Measurements from ENCODE around the gene CHRNA7. TPM values are rescaled to one million over a fixed set of nuclear protein-coding genes. Genes with fewer than 3 reads are reported as not detected.

The CHRNA7 gene
- total and polyA plus RNA-seq, 9 of the 15 experiments (the other 6 are each of a cell fraction or from before 2014, with no cell fraction given): 0.04 TPM; not detected in 8

GRCh38 chr15:32007355-32007960 lies 22.9 kb upstream of the CHRNA7 start:
- FAIRE-seq: no peak
- no TSS peak for BruUV-seq (replicated peaks)
- Histone ChIP-seq H3K36me3 (ENCODE audit: control insufficient read depth, insufficient read depth, low read length) (no peaks in the 10 kb centered on the region), H2AFZ (ENCODE audit: low read depth, low read length) (no peak overlapping the region), H3K4me3 (no peak overlapping the region), H4K20me1 (replicated peaks; ENCODE audit: control insufficient read depth, insufficient read depth, low read length) (no peaks in the 10 kb centered on the region; the same call in 1 of the 2 replicates), H3K27me3 (ENCODE audit: control insufficient read depth in 2 of 2, insufficient read depth in 2 of 2, low read length in 2 of 2) (no peaks in the 10 kb centered on the region), H3K9me1 (ENCODE audit: control insufficient read depth, insufficient read depth, low read length) (no peaks in the 10 kb centered on the region), H3K4me2 (ENCODE audit: insufficient read depth, low read length) (no peak overlapping the region), H3K4me1 (replicated peaks in 1 of 2; ENCODE audit: control insufficient read depth in 2 of 2, insufficient read depth in 2 of 2, low read length in 2 of 2) (no peaks in the 10 kb centered on the region), H3K9ac (ENCODE audit: insufficient read depth in 1 of 2, low read depth in 2 of 2, low read length in 2 of 2) (no peak overlapping the region), H3K9me3 (replicated peaks; ENCODE audit: control insufficient read depth, insufficient read depth, low read depth, low read length) (no peaks in the 10 kb centered on the region), H3K27ac (ENCODE audit: extremely low read depth, low read depth, low read length) (no peak overlapping the region), H3K79me2 (ENCODE audit: control insufficient read depth, insufficient read depth, low read length) (no peaks in the 10 kb centered on the region)
- no peak for DNase-seq (ENCODE audit: extremely low read depth in 1 of 4, low spot score in 3 of 4)
- intact Hi-C loops (cut with micrococcal nuclease): no loop called here
- TF ChIP-seq ZNF12 (CRISPR knock-in tag; IDR thresholded peaks at IDR 0.05) (no peak), ZNF780A (CRISPR knock-in tag; IDR thresholded peaks at IDR 0.05) (no peak), ARNT (IDR thresholded peaks at IDR 0.05) (no peak)
- 0% methylated on average over 6 of the region's 6 CpGs for WGBS (ENCODE audit: insufficient coverage, low coverage, missing lambda C conversion rate)
- ChIA-PET POLR2A (no interaction called here), CTCF (ENCODE audit: low intra/inter-chr PET ratio) (no interaction called here)
- ATAC-seq: no peak
- in situ Hi-C loops (cut with MboI): no loop called here

GRCh38 chr15:32014953-32015352 lies 15.4 kb upstream of the CHRNA7 start:
- Histone ChIP-seq H3K4me2 (ENCODE audit: insufficient read depth, low read length) (no peak overlapping the region), H3K36me3 (ENCODE audit: control insufficient read depth, insufficient read depth, low read length) (no peaks in the 10 kb centered on the region), H3K9me1 (ENCODE audit: control insufficient read depth, insufficient read depth, low read length) (no peaks in the 10 kb centered on the region), H3K4me1 (replicated peaks in 1 of 2; ENCODE audit: control insufficient read depth in 2 of 2, insufficient read depth in 2 of 2, low read length in 2 of 2) (no peaks in the 10 kb centered on the region), H3K79me2 (ENCODE audit: control insufficient read depth, insufficient read depth, low read length) (no peaks in the 10 kb centered on the region), H3K9ac (ENCODE audit: insufficient read depth in 1 of 2, low read depth in 2 of 2, low read length in 2 of 2) (no peak overlapping the region), H3K27me3 (ENCODE audit: control insufficient read depth in 2 of 2, insufficient read depth in 2 of 2, low read length in 2 of 2) (no peaks in the 10 kb centered on the region; a peak in 1 of 5 replicates), H3K9me3 (replicated peaks; ENCODE audit: control insufficient read depth, insufficient read depth, low read depth, low read length) (no peaks in the 10 kb centered on the region), H2AFZ (ENCODE audit: low read depth, low read length) (no peak overlapping the region), H3K27ac (ENCODE audit: extremely low read depth, low read depth, low read length) (no peak overlapping the region), H3K4me3 (no peak overlapping the region), H4K20me1 (replicated peaks; ENCODE audit: control insufficient read depth, insufficient read depth, low read length) (no peaks in the 10 kb centered on the region)
- FAIRE-seq (no peak), ATAC-seq (no peak), DNase-seq (ENCODE audit: extremely low read depth in 1 of 4, low spot score in 3 of 4) (no peak)
- POLR2A ChIA-PET: no interaction called here
- CTCF ChIA-PET (ENCODE audit: low intra/inter-chr PET ratio): no interaction called here
- 0% methylated on average over 1 of the region's 1 CpG for WGBS (ENCODE audit: insufficient coverage, low coverage, missing lambda C conversion rate)
- no TSS peak for BruUV-seq (replicated peaks)
- in situ Hi-C loops (cut with MboI) (no loop called here), intact Hi-C loops (cut with micrococcal nuclease) (no loop called here)
- no peak for TF ChIP-seq SUPT5H (IDR thresholded peaks at IDR 0.05)
- no peak for TF ChIP-seq ZNF282 (CRISPR knock-in tag; IDR thresholded peaks at IDR 0.05)
- no peak for TF ChIP-seq TEAD2 (tag; IDR thresholded peaks at IDR 0.05)
- TF ChIP-seq ZNF395 (CRISPR knock-in tag; IDR thresholded peaks at IDR 0.05): no peak
- TF ChIP-seq SNRNP70 (optimal IDR thresholded peaks at IDR 0.05; ENCODE audit: low read depth, low read length): no peak
- TF ChIP-seq KAT8 (IDR thresholded peaks at IDR 0.05; ENCODE audit: low read depth): no peak
- no peak for TF ChIP-seq ID3 (CRISPR knock-in tag; IDR thresholded peaks at IDR 0.05)
- TF ChIP-seq ID3 (tag; IDR thresholded peaks at IDR 0.05): no peak
- TF ChIP-seq RBM22 (IDR thresholded peaks at IDR 0.05; ENCODE audit: low read depth, low read length, poor library complexity, severe bottlenecking): no peak
- no peak for TF ChIP-seq NCOR1 (IDR thresholded peaks at IDR 0.05)
- TF ChIP-seq TGIF2 (CRISPR knock-in tag; IDR thresholded peaks at IDR 0.05): no peak
- no peak for TF ChIP-seq ZNF134 (CRISPR knock-in tag; conservative IDR thresholded peaks at IDR 0.05)
- TF ChIP-seq HMG20A (CRISPR knock-in tag; conservative IDR thresholded peaks at IDR 0.05): no peak
- TF ChIP-seq ETV5 (CRISPR knock-in tag; IDR thresholded peaks at IDR 0.05; ENCODE audit: low read depth): no peak
- TF ChIP-seq ZNF12 (CRISPR knock-in tag; IDR thresholded peaks at IDR 0.05): no peak

Measured in K562 (cell line).